ENCODE measurements around the gene PYY.
"Not testable (repeated sequence)": the region's sequence is repeated elsewhere in the genome, so short reads cannot be mapped to it uniquely, and the experiment has no call there.

PYY gene

DNA sequence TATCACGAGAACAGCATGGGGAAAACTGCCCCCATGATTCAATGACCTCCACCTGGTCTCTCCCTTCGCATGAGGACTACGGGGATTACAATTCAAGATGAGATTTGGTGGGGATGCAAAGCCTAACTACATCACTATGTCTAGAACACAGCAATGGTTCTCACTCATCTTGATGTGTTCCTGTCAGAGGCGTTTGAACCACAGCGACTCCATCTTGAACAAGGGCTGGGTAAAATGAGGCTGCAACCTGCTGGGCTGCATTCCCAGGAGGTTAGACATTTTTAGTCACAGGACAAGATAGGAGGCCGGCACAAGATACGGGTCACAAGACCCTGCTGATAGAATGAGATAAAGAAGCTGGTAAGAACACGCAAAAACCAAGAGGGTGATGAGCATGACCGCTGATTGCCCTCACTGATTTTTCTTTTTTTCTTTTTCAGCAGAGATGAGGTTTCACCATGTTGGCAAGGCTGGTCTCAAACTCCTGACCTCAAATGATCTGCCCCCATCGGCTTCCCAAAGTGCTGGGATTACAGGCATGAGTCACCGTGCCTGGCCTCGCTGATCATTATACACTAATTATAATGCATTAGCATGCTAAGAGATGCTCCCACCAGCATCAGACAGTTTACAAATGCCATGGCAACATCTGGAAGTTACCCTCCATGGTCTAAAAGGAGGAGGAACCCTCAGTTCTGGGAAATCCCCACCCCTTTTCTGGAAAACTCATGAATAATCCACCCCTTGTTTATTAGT, 8.5 kb downstream of the PYY start:
- DNase-seq: peak; percentile 53

DNA sequence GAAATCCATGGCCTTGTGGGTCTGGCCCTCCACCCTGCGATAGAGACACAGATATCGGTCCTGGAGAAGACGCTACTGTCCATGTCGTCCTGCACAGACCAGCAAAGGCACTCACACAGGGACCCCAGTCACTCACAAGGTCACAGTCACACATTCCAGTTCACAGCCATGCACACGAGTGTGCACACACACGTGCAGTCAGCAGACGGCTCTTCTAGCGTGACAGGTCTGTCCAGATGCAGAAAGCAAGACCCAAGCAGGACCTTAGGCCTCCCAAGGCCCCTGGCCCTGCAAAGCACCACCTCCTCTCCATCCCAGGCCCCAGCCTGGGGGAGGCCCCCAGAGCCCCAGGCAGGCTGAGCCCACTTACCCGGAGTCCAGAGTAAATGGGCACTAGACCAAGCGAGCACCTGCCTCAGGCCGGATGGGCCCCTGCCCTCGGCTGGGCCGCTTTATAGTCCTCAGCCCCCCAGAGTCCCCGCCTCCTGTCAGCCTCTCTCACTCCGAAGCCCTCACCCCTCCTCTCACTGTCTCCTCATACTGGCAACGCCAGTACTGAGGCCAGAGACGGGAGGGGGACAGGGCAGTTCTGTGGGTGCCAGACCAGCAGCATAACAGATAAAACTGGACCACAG, 11.6 kb downstream of the PYY start, which contains the start of gene PPY:
PPY (minus strand) TSS at position 426 of the 635 bp plus-strand sequence. CDS start 822 bp downstream, outside the sequence.
- no peak for DNase-seq

DNA sequence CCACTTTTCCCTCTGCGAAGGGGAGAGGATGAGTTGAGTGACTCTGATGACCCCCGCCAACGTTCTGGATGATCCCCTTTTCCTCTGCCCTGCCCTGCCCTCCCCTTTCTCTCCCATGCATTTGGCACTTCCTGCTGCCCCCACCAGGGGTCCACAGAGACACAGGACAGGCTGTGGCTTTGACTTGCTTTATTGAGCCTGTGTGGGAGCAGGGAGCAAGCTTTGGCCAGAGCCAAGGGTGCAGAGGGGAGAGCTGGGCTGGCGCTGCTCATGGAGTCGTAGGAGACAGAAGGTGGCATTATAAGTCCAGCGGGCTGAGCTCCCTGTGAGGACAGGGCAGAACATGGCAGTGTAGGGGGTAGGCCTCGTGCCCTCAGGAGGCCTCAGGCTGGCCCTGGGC, 13.1 kb downstream of the PYY start:
- peak; percentile 33 for DNase-seq

DNA sequence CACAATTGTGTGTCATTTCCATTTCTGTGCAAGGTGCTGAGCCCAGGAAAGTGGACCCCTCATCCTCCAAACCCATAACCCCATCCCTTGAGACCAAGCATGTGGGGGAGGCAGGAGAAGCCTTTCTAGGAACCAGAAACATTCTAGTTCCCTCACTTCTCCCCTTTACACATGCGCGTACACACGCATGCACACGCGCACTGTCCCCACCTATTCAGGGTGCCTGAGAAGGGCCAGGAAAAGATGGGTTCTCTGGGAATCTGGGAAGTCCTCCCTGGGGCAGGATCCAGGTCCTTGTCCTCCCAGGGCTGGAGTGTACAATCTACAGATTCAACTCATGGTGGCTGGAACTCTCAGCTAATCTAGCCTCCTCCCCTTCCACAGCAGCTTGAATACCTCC, 13.9 kb downstream of the PYY start:
- DNase-seq: no peak

DNA sequence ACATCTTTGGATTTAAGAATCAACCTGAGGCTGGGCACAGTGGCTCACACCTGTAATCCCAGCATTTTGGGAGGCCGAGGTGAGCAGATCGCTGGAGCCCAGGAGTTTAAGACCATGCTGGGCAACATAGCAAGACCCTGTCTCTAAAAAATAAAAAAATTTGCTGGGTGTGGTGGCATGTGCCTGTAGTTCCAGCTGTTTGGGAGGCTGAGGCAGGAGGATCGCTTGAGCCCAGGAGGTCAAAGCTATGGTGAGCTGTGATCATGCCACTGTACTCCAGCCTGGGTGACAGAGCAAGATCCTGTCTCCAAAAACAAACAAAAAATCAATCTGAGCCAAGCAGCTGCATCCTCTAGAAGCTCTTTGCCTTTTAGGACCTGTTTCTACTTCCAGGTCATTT, 14.3 kb downstream of the PYY start:
- DNase-seq: not testable (repeated sequence)

DNA sequence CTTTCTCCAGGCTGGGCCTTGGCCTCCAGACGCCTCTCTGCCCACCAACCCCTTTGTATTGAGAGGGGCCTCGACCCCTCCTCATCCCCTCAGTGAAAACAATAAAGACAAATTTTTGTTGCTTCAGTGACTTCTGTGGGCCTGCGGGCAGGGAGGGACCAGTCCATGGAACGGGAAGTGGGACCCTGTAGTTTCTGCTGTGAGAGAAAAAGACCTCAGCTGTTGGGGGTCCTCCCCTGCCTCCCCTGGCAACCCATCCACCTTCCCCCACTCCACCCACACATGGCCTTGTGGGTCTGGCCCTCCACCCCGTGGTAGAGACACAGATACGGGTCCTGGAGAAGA, 14.9 kb downstream of the PYY start:
- no peak for DNase-seq

DNA sequence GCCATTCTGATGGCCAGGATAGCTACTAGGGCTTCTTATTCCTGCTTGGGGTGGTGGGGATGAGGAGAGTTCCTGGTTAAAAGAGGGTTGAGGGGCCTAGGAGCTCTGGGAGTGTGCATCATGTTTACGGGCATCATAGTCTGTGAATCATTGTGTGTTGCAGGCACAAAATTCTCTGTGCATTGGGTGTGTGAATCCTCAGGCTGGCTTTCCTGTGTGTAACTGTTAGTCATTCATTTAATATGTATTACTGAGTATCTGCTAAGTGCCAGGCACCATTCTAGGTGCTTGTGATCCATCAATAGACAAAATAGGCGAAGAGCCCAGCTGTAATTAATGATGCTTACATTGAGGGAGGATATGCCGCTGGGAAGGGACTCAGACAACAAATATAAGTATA, 17.3 kb downstream of the PYY start:
- peak; percentile 48 for DNase-seq

DNA sequence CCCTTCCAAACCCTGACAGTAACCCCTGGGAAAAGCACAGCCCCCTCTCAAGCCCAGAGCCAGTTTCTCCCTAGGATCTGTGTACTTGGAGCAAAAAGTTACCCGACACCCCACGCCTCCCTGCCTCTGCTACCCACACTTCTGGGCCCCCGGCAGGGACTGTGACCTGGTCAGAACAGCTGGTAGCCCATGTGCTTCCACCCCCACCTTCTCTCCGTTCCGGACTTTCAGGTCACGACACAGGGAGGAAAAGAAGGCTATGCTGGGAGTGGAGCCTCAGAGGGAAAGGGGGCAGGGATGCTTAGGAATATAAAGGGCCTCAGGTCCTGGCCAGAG, 17.8 kb downstream of the PYY start:
- DNase-seq: no peak

DNA sequence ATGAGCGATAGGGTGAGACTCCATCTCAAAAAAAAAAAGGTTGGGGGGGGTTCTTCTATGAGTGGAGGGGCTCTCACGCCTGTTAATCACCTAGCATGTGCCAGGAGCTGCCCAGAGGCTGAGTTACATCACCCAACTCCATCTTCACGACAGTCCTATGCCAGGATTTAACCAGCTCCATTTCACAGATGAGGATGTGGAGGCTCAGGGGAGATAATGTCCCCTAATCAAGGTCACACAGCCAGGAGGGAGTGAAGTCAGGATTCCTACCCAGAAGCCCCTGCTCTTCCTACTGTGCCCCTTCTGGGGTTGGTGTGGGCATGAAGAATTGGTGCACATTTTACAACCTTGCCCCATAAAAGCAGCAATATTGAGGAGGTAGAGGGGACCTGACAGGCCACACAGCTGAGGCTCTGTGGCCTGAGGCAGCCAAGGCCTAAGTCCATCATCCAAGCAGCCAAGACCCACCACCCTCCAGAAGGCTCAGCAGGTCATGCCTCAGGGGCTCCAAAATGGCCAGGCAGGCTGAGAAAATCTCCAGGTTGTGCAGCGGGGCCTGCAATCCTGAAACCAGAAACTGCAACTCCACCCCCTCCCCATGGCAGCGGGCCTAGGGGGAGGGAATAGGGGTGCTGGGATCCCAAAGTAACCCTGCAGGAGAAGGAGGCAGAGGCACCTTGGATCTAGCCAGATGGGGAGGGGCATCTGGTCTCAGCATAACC, 18.4 kb downstream of the PYY start:
- DNase-seq: no peak

DNA sequence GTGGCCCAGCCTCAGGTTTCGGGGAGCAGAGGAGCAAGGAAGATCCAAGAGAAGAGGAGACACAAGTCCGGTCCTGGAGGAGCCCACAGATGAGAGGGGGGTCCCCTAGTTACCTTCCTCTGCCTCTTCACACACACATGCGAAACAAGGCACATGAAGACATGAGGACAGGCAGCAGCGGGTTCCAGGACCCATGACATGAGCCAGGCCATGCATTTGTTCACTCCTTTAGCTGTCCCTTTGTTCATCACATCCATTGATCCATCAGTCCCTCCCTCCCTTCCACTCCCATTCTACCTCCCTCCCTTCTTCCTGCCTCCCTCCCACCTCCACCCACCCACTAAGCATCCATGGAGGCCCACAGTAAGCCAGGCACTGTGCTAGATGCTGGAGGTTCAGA, 20.8 kb downstream of the PYY start:
- no peak for DNase-seq

DNA sequence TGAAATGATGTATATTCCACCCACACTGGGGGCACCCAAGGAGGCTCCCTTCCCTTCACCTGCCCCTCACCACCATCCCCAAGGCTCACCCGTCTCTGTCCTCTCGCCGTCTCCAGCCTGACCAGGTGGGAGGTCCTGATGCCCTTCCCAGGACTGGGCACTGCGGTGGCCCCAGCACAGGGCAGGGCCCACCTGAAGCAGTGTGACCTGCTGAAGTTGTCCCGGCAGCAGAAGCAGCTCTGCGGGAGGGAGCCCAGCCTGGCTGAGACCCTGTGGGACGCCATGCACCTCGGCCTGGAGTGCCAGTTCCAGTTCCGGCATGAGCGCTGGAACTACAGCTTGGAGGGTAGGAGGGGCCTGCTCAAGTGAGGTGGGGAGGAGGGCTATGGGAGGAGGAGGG, 21.4 kb downstream of the PYY start:
- no peak for DNase-seq

DNA sequence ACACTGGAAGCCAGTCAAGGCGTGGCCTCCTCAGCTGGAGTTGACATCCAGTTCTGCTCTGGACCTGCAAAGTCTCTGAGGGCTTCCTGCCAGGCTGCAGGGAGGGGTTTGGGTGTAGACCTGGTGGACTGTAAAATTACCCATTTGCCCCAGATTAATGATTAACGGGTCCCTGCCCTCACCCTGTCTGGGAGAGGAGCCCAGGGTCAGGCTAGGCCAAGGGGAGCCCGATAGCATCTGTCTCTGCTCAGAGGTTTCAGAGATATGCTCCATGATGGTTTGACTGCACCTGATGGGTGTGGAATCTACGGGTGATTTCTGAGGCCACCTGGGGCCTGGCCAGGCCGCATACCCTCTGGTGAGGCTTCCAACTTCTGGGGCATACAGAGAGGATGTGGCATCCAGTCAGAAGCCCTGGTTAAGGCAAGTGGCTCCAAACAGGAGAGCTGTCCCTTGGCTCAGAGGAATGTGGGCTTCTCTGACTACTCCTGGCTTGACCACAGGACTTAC, 22.6 kb downstream of the PYY start:
- DNase-seq: no peak

DNA sequence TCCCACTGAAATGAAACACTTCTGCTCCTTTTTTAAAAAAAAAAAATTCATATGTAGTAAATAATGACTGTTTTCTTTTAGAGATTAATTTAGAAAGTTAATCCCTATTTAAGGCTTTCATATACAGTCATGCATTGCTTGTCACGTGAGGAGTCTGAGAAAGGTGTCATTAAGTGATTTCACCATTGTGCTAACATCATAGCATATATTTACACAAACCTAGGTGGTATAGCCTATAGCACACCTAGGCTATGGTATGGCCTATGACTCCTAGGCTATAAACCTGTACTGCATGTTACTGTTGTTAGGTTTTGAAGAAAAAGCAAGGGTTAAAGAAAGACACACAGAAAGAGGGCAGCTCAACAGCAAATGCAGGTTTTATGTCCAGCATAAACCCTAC, 25.1 kb downstream of the PYY start:
- no peak for DNase-seq

DNA sequence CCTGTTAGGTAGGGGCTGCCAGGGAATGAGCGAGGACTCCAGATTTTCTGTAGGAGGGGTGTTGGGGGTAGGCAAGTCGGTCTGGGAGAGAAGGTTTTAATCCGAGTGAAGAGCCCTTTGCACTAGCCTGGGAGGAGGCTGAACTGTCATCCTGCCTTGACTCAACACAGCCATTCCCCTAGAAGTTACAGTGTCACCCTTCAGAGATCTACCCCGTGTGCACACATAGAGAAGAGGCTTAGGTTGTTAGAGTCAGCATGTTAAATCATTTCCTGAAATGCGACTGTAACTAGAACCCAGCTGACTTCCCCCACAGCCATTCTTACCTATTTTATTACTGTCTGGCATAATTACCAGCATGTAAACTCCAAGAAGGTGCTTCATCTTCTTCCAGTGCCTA, 25.8 kb downstream of the PYY start:
- DNase-seq: not testable (repeated sequence)

DNA sequence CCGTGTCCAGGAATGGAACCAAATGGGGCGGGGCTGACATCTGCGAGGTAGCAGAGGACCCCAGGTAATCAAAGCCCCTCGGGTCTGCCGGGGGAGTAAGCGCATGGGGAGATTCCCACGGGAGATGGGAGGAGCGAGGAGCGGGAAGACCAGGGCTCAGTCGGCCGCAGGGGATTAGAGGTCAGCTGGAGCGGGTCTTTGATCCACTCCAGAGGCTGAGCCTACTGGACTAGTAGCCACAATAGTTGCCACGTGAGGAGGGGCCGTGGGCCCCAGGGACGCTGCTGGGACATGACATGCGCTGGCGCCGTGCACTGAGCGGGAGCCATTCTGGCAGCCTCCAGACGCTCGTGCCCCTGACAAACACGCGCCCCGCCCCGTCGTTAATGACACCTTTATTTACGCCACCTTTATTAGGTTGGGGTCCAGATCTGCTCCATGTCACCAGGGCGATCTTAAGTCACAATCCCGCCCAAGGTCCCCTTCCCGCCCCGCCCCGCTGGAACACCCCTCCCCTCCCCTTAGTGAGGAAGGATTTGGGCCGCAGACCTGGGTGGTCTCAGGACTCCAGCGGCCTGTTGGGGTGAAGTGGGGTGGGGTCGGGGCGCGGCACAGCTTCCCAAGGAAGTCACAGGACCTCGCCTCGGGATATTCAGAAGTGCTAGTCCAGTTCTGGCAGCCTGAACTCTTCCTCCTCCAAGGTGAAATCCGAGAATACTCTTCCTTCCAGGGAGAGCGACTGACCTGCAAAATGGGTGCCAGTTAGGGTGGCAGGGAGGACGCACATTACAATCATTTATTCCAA, 26.5 kb downstream of the PYY start:
- DNase-seq: no peak

DNA sequence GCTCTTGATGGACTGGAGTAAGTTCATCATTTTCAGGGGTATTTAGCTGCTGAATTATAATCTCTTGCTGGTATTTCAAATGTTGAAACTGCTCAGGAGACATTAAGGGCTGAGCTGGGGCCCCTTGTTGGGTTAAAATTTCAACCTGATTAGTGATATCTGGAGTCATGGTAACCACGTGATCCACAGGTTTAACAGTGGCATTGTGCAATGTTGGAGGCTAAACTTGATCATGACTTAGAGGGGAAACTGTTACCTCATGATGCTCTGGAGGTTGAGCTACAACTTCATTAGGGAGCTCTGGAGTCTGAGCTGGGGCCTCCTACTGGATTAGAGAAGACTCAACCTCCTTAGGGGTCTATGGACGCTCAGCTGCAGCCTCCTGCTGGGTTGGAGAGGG, 29.2 kb downstream of the PYY start:
- DNase-seq: no peak

DNA sequence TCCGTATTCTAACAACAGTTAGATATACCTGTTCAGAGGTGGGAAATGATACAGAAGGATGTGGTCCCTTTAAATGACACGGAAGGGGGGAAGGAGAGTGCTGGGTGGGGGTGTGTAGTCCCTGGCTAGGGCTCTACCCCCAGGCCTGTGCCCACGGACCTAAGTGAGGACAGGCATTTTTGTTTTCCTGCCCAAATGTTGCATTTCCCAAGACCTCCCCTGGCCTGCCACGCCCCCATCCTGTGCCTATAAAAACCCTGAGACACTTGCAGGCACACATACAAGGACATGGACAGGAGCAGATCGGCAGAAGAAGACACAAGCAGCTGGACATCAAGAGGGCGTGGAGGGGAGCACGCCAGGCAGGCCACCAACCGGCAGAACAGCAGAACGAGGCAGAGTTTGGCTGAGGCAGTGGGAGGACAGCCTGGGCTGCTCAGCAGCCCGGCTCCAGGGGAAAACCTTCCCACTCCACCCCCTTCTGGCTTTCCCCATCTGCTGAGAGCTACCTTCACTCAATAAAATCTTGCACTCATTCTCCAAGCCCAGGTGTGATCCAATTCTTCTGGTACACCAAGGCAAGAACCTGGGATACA, 33.1 kb downstream of the PYY start:
- no peak for DNase-seq

DNA sequence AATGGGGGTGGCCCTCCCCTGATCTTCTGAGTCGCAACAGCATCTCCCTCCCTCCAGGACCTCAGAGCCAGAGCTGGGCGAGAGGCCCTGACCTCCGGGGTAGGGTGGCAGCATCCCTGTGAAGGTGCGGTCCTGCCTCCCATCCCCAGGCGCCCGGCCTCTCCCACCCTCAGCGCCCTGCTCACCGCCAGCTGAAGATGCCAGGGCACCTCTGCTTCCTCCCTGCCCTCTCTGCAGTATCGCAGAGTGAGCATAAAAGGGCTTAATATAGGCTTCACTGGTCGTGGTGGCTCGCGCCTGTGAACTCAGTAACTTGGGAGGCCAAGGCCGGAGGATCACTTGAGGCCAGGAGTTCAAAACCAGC, 35.7 kb downstream of the PYY start:
- DNase-seq: no peak

DNA sequence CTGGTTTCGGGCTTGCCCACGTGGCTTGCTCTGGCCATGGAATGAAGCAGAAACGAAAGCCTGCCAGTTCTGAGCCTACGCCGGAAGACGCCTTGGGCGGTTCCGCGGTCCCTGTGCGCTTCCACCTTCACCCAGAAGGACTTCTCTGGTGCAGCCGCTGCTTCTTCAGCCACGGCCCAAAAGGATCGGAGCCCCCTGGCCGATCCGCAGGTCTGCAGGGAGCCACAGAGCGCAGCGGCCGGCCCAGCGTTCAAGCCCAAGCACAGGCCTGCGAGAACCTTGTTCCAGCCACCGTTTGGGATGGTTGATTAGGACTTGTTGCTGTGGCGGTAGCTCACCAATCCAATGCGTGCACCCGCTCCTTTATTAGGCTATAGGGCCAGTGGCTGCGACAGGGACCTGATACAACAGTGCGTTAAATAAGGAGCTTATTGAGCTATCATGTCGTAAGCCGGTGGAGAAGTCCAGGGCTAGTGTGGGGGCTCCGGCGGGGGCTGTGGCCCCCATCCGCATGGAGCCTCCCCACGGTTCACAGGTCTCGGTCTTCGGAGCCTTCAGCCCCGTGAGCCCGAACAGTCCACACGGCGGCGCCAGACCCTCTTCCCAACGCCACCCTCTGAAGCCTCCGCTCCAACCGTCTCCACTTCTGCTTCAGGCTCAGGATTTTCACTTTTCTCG, 36.3 kb downstream of the PYY start:
- no peak for DNase-seq

DNA sequence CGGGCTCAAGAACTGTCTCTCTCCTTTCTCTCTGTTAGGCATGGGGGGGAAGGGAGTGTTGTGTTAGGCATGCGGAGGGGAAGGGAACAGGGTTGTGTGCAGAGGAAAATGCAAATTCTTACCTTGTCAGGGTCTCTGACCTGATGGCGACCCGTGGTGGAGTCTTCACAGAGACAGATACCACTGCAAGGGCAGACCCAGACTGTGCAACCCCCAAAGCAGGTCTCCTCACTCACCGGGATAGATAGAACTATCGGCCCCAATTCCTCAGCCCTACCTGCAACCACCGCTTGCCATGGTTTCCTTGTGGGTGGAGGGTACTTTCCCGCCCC, 36.8 kb downstream of the PYY start:
- DNase-seq: no peak

DNA sequence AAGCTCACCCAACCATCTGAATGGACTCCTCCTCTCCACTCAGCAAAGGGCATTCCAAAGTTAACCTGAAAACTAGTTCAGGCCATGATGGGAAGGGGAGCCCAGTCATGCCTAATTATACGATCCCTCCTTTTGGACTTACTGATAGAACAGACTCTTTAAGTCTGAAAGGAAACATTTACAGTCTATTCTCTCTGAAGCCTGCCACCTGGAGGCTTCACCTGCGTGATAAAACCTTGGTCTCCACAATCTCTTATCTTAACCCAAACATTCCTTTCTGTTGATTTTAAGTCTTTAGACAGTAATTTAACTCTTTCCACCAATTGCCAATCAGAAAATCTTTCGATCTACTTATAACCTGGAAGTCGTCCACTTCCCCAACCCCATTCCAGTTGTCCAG, 37.4 kb downstream of the PYY start:
- no peak for DNase-seq

DNA sequence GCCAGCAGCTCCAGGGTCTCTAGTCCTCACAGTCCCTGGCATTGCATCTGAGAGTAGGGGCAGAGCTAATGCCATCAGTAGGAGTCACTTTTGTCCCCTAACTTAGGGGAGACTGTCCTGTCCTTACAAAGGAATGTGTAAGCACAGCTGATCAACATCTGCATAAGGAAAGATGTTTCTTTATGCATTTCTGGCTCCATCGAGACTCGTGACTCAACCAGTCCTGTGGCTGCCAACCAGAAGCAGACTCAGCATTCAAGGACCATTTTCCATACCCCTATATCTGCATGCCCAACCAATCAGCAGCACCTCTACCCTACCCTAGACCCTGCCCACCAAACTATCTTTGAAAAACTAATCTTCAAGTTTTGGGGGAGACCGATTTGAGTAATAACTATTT, 38.2 kb downstream of the PYY start:
- no peak for DNase-seq

Data from fibroblast of skin of abdomen (primary cell).